ENCODE data around the gene DENND6B. TPM values are rescaled to one million over a fixed set of nuclear protein-coding genes. Genes with fewer than 3 reads are reported as not detected.

Gene DENND6B
- total RNA-seq, 1 donor from 2014 or later = 7.7 TPM

GRCh38 chr22:50280708-50281383, 46.0 kb downstream of the DENND6B start:
- H3K9me3 Mint-ChIP-seq (ENCODE audit: low read depth) = no peaks in the 10 kb centered on the region
- H3K4me3 Mint-ChIP-seq (ENCODE audit: unreplicated experiment) = no peak overlapping the region
- peaks cover 6% of the 10 kb centered on the region for H3K4me1 Mint-ChIP-seq (ENCODE audit: low read depth)
- no peaks in the 10 kb centered on the region for H3K27me3 Mint-ChIP-seq (ENCODE audit: low read depth)
- no peak for DNase-seq (ENCODE audit: low spot score)
- H3K27ac Mint-ChIP-seq (ENCODE audit: unreplicated experiment) = no peak overlapping the region
- TF ChIP-seq CTCF (IDR thresholded peaks at IDR 0.05) = no peak
- H3K36me3 Mint-ChIP-seq (ENCODE audit: low read depth) = peaks cover 14% of the 10 kb centered on the region

GRCh38 chr22:50280022-50280707, 46.6 kb downstream of the DENND6B start:
- DNase-seq (ENCODE audit: low spot score) = no peak
- Mint-ChIP-seq H3K27me3 (ENCODE audit: low read depth) (no peaks in the 10 kb centered on the region), H3K4me1 (ENCODE audit: low read depth) (peaks cover 6% of the 10 kb centered on the region), H3K27ac (ENCODE audit: unreplicated experiment) (no peak overlapping the region), H3K4me3 (ENCODE audit: unreplicated experiment) (no peak overlapping the region), H3K36me3 (ENCODE audit: low read depth) (peaks cover 16% of the 10 kb centered on the region), H3K9me3 (ENCODE audit: low read depth) (no peaks in the 10 kb centered on the region)
- TF ChIP-seq CTCF (IDR thresholded peaks at IDR 0.05) = no peak

GRCh38 chr22:50278956-50279619, 47.7 kb downstream of the DENND6B start:
- H3K27me3 Mint-ChIP-seq (ENCODE audit: low read depth) = no peaks in the 10 kb centered on the region
- peak overlapping the region; percentile 57 for H3K27ac Mint-ChIP-seq (ENCODE audit: unreplicated experiment)
- DNase-seq (ENCODE audit: low spot score) = no peak
- no peak overlapping the region for H3K4me3 Mint-ChIP-seq (ENCODE audit: unreplicated experiment)
- H3K9me3 Mint-ChIP-seq (ENCODE audit: low read depth) = no peaks in the 10 kb centered on the region
- TF ChIP-seq CTCF (IDR thresholded peaks at IDR 0.05) = no peak
- H3K36me3 Mint-ChIP-seq (ENCODE audit: low read depth) = peaks cover 17% of the 10 kb centered on the region
- peaks cover 6% of the 10 kb centered on the region for H3K4me1 Mint-ChIP-seq (ENCODE audit: low read depth)

- H3K9me3 Mint-ChIP-seq (ENCODE audit: low read depth) = no peaks in the 10 kb centered on the region
- H3K27me3 Mint-ChIP-seq (ENCODE audit: low read depth) = no peaks in the 10 kb centered on the region
- no peak for TF ChIP-seq CTCF (IDR thresholded peaks at IDR 0.05)
- H3K27ac Mint-ChIP-seq (ENCODE audit: unreplicated experiment) = no peak overlapping the region
- no peak overlapping the region for H3K4me3 Mint-ChIP-seq (ENCODE audit: unreplicated experiment)
- peaks cover 17% of the 10 kb centered on the region for H3K36me3 Mint-ChIP-seq (ENCODE audit: low read depth)
- DNase-seq (ENCODE audit: low spot score) = no peak
- peaks cover 6% of the 10 kb centered on the region for H3K4me1 Mint-ChIP-seq (ENCODE audit: low read depth)
Measured at GRCh38 chr22:50278461-50278860, 48.4 kb downstream of the DENND6B start.

GRCh38 chr22:50277761-50278160, 49.1 kb downstream of the DENND6B start:
- Mint-ChIP-seq H3K4me3 (ENCODE audit: unreplicated experiment) (no peak overlapping the region), H3K4me1 (ENCODE audit: low read depth) (peaks cover 4% of the 10 kb centered on the region), H3K9me3 (ENCODE audit: low read depth) (no peaks in the 10 kb centered on the region), H3K36me3 (ENCODE audit: low read depth) (peaks cover 17% of the 10 kb centered on the region), H3K27ac (ENCODE audit: unreplicated experiment) (no peak overlapping the region), H3K27me3 (ENCODE audit: low read depth) (no peaks in the 10 kb centered on the region)
- DNase-seq (ENCODE audit: low spot score) = no peak
- no peak for TF ChIP-seq CTCF (IDR thresholded peaks at IDR 0.05)

All from chondrocyte (in vitro differentiated cells).